GM12872 (cell line): Measurements from ENCODE around the gene H19.

Experiments used
- TF ChIP-seq, protein P1 (sequence below): IDR thresholded peaks from 3 replicates; pipeline ENCODE4 v1.5.1; 2011; ENCODE audit warnings: low read depth, mild to moderate bottlenecking, low read length, moderate library complexity; ENCODE audit not compliant: insufficient read depth

The H19 gene

DNA sequence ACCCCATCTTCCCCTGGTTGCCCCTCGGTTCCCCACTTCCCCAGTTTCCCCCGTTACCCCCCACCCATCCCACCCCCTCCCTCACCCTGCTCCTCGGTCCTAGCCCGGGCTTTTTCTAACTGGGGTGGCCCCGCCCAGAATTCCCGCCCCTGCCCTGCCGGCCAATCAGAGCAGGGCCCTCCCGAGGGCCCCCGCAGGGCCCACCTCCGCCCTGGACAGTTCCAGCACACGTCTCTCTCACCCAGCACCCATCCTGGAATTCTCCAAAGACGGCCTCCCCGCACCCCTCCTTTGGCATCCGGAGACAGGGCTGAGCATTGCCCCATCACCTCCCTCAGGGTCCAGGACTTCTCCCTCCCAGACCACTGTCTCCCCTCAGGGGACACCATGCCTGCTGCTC, at the start of gene H19:
Gene H19 (minus strand): TSS at position 88 of the 400 bp plus-strand sequence.
- TF ChIP-seq, protein P1, sequence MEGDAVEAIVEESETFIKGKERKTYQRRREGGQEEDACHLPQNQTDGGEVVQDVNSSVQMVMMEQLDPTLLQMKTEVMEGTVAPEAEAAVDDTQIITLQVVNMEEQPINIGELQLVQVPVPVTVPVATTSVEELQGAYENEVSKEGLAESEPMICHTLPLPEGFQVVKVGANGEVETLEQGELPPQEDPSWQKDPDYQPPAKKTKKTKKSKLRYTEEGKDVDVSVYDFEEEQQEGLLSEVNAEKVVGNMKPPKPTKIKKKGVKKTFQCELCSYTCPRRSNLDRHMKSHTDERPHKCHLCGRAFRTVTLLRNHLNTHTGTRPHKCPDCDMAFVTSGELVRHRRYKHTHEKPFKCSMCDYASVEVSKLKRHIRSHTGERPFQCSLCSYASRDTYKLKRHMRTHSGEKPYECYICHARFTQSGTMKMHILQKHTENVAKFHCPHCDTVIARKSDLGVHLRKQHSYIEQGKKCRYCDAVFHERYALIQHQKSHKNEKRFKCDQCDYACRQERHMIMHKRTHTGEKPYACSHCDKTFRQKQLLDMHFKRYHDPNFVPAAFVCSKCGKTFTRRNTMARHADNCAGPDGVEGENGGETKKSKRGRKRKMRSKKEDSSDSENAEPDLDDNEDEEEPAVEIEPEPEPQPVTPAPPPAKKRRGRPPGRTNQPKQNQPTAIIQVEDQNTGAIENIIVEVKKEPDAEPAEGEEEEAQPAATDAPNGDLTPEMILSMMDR, result no peak

DNA sequence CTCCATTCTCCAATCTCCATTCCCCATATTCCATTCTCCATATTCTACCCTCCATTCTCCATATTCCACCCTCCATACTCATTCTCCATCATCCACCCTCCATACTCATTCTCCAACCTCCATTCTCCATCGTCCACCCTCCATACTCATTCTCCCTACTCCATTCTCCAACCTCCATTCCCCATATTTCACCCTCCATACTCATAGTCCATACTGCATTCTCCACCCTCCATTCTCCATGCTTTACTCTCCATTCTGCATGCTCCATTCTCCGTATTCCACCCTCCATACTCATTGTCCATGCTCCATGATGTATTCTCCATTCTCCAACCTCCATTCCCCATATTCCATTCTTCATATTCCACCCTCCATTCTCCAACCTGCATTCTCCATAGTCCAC, 44.3 kb upstream of the H19 start:
- TF ChIP-seq, protein P1, result no peak

DNA sequence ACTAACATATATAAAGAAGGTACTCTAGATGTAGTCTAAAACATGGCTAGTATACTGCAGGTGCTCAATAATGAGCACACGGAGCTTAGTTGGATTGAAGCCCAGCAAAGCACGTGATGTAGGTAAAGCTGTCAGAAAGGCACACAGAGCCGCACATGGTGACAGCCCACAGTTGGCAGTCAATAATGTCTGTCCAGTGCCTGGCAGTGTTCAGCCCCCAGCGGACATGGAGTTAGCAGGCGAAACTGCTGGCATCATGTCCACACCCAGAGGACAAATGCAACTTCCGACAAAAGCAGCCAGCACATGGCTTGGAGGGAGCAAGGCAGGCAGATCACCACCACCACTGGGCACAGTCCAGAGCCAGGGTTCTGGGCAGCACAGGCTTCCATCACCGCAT, 43.5 kb upstream of the H19 start:
- TF ChIP-seq, protein P1, result no peak

DNA sequence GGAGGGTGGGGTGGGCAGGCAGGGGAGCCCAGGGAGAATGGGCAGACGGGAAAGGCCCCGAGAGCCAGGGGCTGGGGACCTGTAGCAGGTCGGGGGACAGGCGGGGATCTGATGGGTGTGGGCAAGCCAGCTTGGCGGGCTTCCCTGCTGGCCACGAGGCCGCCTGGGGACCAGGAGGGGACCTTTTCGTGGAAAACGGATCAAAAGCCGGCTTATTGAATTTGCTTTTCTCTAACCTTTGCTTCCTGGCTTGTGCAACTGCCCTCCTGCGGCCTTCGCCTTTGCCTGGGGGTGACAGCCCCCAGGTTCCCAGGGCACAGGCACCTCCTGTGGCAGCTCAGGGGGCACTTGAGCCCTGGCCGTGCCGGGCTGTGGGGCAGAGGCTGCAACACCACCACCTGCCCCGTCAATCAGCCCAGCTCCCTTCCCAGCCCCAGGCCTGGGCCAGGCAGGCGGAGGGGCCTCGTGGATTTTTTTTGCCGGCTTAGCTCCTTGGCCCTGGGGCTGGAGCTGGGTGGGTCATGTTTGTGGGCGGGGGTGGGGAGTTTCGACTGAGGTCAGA, 41.6 kb upstream of the H19 start:
- TF ChIP-seq, protein P1, result no peak

DNA sequence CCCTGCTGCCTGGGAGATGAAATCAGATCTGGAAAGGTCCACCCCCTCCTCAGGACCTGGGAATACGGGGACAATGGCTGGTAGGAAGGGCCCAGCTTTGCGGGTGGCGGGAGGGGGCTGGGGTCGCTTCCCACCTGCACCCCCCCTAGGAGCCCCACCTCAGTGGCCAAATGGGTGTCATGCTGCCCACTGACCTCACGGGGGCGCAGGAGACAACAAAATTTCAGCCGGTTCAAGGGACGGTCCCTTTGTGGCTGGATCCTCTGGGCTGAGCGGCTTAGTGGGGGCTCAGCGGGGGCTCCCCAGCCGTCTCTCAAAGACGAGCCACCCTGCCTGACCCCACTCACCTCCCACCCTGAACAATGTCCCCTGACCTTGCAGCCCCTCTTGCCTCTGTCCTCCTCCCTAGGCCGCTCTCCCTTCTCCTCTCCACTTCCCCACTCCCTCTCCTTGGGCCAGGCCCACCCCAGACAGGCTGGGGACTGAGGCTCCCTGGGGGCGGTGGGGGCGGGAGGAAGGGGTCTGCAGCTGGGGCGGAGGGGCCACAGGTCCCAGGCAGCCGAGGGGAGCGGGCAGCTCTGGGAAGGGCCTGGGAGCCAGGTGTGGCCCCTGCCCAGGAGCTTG, 39.3 kb upstream of the H19 start:
- TF ChIP-seq, protein P1, result no peak

DNA sequence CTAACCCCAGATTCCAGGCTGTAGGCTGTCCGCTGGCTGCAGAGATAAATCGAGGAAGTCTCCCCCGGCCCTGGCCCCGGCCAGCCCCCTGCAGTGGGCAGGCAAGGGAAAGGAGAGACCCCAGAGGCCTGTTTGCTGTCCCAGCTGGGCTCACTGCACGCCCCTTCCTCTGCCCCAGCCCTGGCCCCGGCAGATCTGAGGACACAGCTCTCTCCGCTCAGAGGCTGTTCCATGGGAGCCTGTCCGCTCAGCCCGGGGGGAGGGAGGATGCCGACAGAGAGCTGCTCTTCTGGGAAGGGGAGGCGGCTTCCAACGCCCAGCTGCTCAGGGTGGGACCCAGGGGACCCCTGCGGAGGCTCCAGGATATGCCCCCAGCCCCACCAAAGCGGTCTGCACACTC, 37.7 kb upstream of the H19 start:
- TF ChIP-seq, protein P1, result no peak

DNA sequence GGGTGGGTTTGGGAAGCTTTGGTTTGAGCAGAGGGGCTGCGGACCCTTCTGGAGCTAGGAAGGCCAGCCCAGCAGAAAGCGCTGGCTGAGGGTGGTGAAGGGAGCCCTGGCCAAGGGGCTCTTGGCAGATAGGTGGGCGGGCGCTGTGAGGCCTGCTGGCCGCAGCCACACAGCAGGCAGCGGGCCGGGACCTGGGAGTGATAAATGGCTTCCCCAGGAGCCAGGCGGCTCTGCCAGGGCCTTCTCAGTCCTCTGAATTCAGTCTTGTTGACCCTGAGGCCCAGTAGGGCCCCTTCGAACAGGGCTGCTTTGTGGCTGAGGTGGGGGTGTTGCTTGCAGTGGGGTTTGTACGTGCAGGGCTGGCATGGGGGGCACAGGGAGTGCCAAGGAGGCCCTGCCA, 33.4 kb upstream of the H19 start:
- TF ChIP-seq, protein P1, result no peak

DNA sequence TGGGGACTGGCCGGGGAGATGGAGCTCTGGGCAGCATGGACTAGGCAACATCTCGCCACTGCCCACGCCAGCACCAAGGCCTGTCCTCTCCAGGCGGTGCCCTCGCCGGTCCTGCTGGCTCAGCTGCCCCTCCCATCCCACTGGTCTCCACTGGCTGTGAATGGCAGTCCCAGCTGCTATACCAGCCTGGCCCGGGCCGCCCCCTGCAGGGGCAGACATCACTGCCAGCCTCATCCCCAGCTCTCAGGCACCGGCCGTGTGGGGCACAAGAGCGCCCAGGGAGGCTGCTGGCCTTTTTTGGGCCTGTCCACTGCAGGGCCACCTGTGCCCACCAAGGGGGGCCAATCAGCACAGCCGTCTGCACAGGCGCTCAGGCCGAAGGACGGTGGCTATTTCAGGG, 30.1 kb upstream of the H19 start:
- TF ChIP-seq, protein P1, result no peak
